Fibroblast of pulmonary artery (primary cell): ENCODE results near the gene SORCS2.

Source experiments
- DNase-seq: peaks from one replicate; pipeline ENCODE4 v3.0.0-alpha.2; 2010; ENCODE audit warnings: low read depth
- H3K4me3 ChIP-seq: replicated peaks from 2 replicates; pipeline ENCODE4 v1.5.1; 2011; ENCODE audit warnings: low read depth, mild to moderate bottlenecking, control low read depth, low read length, moderate library complexity
- CTCF ChIP-seq: IDR thresholded peaks from 2 replicates; pipeline ENCODE4 v1.5.1; 2011; ENCODE audit warnings: mild to moderate bottlenecking, control low read depth, low read length, inconsistent platforms; ENCODE audit errors: missing control alignments

SORCS2 gene

GRCh38 chr4:7227008-7227407, 34.7 kb downstream of the SORCS2 start:
- no peak for TF ChIP-seq CTCF
- DNase-seq = no peak
- no peak overlapping the region for H3K4me3 ChIP-seq

- no peak for DNase-seq
These were observed 36.4 kb downstream of the SORCS2 start for GRCh38 chr4:7228734-7229133.

GRCh38 chr4:7232061-7232650, 39.8 kb downstream of the SORCS2 start:
- no peak for TF ChIP-seq CTCF
- no peak for DNase-seq
- H3K4me3 ChIP-seq = no peak overlapping the region

More at GRCh38 chr4:7228734-7229133, 36.4 kb downstream of the SORCS2 start:
- no peak for TF ChIP-seq CTCF
- H3K4me3 ChIP-seq = no peak overlapping the region

- DNase-seq = no peak
- no peak overlapping the region for H3K4me3 ChIP-seq
- no peak for TF ChIP-seq CTCF
These were observed 40.8 kb downstream of the SORCS2 start for GRCh38 chr4:7233006-7233580.

- no peak for TF ChIP-seq CTCF
- DNase-seq = no peak
These were observed 41.3 kb downstream of the SORCS2 start for GRCh38 chr4:7233601-7234000.

GRCh38 chr4:7234355-7235029, 42.2 kb downstream of the SORCS2 start:
- TF ChIP-seq CTCF = no peak
- no peak overlapping the region for H3K4me3 ChIP-seq
- no peak for DNase-seq

More at GRCh38 chr4:7233601-7234000, 41.3 kb downstream of the SORCS2 start:
- H3K4me3 ChIP-seq = no peak overlapping the region
